H1 (cell line): Measurements from ENCODE around the gene GOLGA3. TPM values are rescaled to one million over a fixed set of nuclear protein-coding genes. Genes with fewer than 3 reads are reported as not detected.

Experiments
- CHD1 ChIP-seq: IDR thresholded peaks from 2 replicates; pipeline ENCODE4 v1.6.1; 2012; ENCODE audit warnings: low read depth, low read length, improper control_type of control experiment
- CTCF ChIP-seq, 3 experiments: IDR thresholded peaks; 1 replicate in 2 of 3; 2 replicates in 1 of 3; pipeline versions ENCODE4 v1.5.1 to v1.6.1; 2011; ENCODE audit warnings: low read length in 3 of 3, mild to moderate bottlenecking in 3 of 3, inconsistent platforms in 2 of 3, low read depth in 1 of 3, moderate library complexity in 1 of 3; ENCODE audit not compliant: insufficient read depth in 1 of 3; ENCODE audit errors: control extremely low read depth in 1 of 3
- GTF2F1 ChIP-seq: IDR thresholded peaks from 2 replicates; pipeline ENCODE4 v1.6.1; 2012; ENCODE audit warnings: low read depth, low read length, improper control_type of control experiment, borderline replicate concordance
- JUN ChIP-seq: IDR thresholded peaks from 2 replicates; pipeline ENCODE4 v1.6.1; 2011; ENCODE audit warnings: low read depth, mild to moderate bottlenecking, improper control_type of control experiment, low read length
- POU5F1 ChIP-seq: IDR thresholded peaks from 2 replicates; pipeline ENCODE4 v1.6.1; 2011; ENCODE audit warnings: low read depth, mild to moderate bottlenecking, low read length, moderate library complexity
- RAD21 ChIP-seq, 2 experiments: IDR thresholded peaks in 1 of 2; conservative IDR thresholded peaks in 1 of 2; 2 replicates each; pipeline ENCODE4 v1.6.1; 2011; ENCODE audit warnings: low read depth in 2 of 2, low read length in 2 of 2, improper control_type of control experiment in 1 of 2, inconsistent platforms in 1 of 2, mild to moderate bottlenecking in 1 of 2, moderate library complexity in 1 of 2
- ZNF274 ChIP-seq: IDR thresholded peaks from 2 replicates; pipeline ENCODE4 v1.7.0; 2012; ENCODE audit warnings: low read length, borderline replicate concordance; ENCODE audit errors: extremely low read depth
- polyA plus RNA-seq, 7 experiments: library from polyadenylated mRNA; depleted of rRNA in 3 of 7; stranded (reverse) in 5 of 7; unstranded in 2 of 7; fragments of >200 nt in 5 of 7; fragments of 200-250 nt in 2 of 7; gene quantifications; 1 replicate in 5 of 7; 2 replicates in 1 of 7; 4 replicates in 1 of 7; pipeline versions ENCODE4 v1.2.1 to v1.2.3, GENCODE V29; 2011 to 2013; ENCODE audit warnings: missing spikeins in 2 of 7, mixed read lengths in 2 of 7
- total RNA-seq: library from RNA; stranded (reverse); fragmentation: NEBNext Ultra II Directional; extraction: Animal tissue kit (Norgen Biotek cat#: 25700); gene quantifications from 2 replicates; pipeline ENCODE4 v1.2.1, GENCODE V29; 2021

The GOLGA3 gene
- total and polyA plus RNA-seq, 2 of the 8 experiments (the other 6 are each of a cell fraction or from before 2014, with no cell fraction given): 6.4 to 33.1 TPM

GRCh38 chr12:132783917-132784531 lies 44.6 kb downstream of the GOLGA3 start (continued):
- TF ChIP-seq CTCF (IDR thresholded peaks at IDR 0.05; ENCODE audit: control extremely low read depth in 1 of 3, insufficient read depth in 1 of 3, low read depth in 1 of 3, low read length in 3 of 3) (no peak), CHD1 (no peak), GTF2F1 (no peak), JUN (no peak), POU5F1 (no peak), RAD21 (IDR thresholded peaks at IDR 0.05 in 1 of 2, conservative IDR thresholded peaks at IDR 0.05 in 1 of 2; ENCODE audit: low read depth in 2 of 2, low read length in 2 of 2) (no peak), ZNF274 (no peak)
- TF ChIP-seq, all 59 proteins: peak for 0
